HFF-Myc (cell line): Measurements from ENCODE around the gene FAM222B.

Source experiments
- DNase-seq: peaks from one replicate; pipeline ENCODE4 v3.0.0-alpha.2; 2011; ENCODE audit warnings: low read depth; ENCODE audit errors: extremely low read depth
- H3K4me3 ChIP-seq: replicated peaks from 2 replicates; pipeline ENCODE4 v1.5.1; 2011; ENCODE audit warnings: low read depth, mild to moderate bottlenecking, control low read depth, low read length
- TF ChIP-seq, protein P1 (sequence below): IDR thresholded peaks from 2 replicates; pipeline ENCODE4 v1.5.1; 2012; ENCODE audit warnings: mild to moderate bottlenecking, low read depth, low read length, control low read depth; ENCODE audit errors: missing control alignments

FAM222B gene, protein sequence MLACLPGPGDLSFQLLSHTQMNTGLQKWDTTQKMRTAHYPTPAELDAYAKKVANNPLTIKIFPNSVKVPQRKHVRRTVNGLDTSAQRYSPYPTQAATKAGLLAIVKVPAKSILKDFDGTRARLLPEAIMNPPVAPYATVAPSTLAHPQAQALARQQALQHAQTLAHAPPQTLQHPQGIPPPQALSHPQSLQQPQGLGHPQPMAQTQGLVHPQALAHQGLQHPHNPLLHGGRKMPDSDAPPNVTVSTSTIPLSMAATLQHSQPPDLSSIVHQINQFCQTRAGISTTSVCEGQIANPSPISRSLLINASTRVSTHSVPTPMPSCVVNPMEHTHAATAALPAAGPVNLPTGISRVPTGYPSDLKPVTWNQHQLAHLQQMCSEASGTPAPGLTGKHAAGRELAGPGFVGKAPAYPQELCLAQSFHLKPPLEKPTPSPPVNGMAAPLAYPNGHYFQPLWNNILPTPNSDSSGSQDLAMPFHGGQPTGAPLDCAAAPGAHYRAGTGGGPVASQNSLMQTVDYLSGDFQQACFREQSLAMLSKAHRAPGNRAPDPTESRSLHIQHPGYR

DNA sequence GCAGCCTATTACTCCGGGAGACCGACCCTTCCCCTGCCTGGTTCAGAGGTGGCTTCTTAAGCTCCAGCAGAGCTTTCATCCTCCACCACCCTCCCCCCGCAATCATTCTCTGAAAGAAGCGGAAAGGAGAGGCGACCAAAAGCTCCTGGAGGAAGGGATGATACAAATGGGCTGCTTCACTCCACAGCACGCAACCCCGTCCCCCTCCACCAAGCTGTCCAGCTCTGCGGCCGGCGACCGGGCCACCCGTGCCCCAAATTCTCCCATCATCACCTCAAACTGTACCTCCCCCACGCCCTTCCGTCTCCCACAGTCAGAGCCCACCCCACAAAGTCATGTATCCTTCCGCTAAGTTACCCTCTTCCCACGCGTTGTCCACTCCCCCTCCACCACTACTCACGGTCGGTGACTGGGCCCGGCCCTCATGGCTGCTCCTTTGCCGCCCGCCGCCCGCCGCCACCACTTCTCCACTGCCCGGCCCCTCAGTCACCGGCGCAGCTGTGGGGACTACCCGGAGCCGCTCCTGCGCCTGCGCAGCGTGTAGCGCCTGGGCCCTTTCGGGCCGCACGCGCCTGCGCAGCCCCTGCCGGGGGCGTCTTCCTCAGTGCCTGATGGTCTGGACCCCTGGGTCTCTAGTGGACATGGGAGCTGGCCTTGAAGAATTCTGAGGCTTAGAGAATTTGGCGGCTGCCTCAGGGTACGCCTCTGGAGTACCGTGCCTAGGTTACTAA lies at the start of gene FAM222B:
FAM222B (minus strand) TSS at position 509 of the 731 bp plus-strand sequence. CDS start 76,123 bp downstream, outside the sequence.
- DNase-seq: peak; percentile 47
- H3K4me3 ChIP-seq: peak within 1 kb of the TSS; percentile 95
- TF ChIP-seq, protein P1, sequence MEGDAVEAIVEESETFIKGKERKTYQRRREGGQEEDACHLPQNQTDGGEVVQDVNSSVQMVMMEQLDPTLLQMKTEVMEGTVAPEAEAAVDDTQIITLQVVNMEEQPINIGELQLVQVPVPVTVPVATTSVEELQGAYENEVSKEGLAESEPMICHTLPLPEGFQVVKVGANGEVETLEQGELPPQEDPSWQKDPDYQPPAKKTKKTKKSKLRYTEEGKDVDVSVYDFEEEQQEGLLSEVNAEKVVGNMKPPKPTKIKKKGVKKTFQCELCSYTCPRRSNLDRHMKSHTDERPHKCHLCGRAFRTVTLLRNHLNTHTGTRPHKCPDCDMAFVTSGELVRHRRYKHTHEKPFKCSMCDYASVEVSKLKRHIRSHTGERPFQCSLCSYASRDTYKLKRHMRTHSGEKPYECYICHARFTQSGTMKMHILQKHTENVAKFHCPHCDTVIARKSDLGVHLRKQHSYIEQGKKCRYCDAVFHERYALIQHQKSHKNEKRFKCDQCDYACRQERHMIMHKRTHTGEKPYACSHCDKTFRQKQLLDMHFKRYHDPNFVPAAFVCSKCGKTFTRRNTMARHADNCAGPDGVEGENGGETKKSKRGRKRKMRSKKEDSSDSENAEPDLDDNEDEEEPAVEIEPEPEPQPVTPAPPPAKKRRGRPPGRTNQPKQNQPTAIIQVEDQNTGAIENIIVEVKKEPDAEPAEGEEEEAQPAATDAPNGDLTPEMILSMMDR: no peak

DNA sequence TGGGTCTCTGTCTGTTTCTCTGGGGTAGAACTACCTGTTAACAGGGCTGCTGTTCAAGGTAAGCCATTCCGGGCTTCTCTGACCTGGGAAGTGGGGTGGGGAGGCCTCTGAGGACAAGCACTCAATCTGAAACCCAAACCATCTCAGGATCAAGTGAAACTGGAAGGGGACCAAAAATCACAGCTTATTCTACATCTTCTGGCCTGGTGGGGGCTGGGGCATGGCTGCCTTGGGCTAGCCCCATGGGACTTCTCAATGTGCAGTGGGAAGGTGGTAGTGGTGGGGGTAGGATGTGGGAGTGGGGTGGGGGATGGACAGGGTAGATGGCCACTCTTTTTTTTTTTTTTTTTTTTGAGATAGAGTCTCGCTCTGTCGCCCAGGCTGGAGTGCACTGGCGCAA lies 49.4 kb upstream of the FAM222B start:
- TF ChIP-seq, protein P1: no peak
- no peak for DNase-seq
- no peak overlapping the region for H3K4me3 ChIP-seq

DNA sequence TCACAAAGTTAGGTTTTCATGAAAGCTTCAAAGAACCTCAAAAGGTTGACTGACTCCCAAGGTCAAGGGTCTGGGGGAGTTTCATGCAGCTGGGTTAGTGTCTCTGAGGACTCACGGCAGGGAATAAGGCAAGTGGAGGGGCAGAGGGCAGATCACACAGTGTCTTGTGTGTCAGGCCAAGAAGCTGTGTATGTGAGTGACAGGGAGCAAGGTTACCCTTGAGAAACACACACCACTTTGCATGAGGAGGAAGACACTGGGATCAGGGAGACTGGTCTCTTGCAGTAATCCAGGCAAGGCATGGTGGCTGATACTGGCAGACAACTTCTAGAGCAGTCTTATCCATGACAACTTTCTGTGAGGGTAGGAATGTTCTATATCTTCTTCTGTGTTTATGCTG lies 48.6 kb upstream of the FAM222B start:
- H3K4me3 ChIP-seq: no peak overlapping the region
- DNase-seq: no peak
- TF ChIP-seq, protein P1: no peak

DNA sequence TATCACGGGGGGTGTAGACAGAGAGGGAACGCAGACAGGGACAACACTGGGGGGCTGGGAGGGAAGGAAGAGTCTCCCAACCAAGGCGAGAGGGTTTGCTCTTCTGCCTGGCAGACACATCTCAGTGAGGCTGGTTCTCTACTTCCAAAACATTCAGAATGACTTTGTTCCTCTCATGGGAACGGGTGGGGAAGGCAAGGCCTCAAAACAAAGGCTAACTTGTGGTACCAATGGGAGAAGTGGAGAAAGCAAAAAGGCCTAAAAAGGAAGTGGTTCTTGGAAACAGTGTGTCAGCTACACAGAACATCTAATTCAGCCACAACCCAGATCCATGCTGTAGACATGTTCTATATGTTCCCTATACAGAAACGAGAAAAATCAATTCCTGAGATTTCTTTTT lies 47.4 kb upstream of the FAM222B start:
- TF ChIP-seq, protein P1: no peak
- H3K4me3 ChIP-seq: no peak overlapping the region
- DNase-seq: no peak

DNA sequence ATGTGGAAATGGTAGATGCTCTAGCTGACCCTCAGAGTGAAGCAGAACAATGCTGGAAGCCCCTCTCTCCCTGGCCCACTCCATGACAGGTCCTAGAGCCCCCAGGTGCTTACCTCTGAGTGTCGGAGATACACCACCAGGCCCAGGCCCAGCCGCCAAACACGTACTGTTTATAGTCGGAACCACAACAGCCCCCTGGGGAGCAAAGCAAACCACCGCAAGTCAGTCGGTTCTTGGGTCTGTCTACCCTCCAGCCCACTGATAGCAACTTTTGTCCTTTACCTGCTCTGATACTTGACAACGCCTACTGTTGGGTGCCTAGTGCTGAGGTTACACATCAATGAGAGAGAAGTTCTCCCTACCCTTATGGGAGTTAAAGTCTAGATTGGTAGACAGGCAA lies 46.2 kb upstream of the FAM222B start:
- H3K4me3 ChIP-seq: no peak overlapping the region
- no peak for DNase-seq
- TF ChIP-seq, protein P1: no peak

DNA sequence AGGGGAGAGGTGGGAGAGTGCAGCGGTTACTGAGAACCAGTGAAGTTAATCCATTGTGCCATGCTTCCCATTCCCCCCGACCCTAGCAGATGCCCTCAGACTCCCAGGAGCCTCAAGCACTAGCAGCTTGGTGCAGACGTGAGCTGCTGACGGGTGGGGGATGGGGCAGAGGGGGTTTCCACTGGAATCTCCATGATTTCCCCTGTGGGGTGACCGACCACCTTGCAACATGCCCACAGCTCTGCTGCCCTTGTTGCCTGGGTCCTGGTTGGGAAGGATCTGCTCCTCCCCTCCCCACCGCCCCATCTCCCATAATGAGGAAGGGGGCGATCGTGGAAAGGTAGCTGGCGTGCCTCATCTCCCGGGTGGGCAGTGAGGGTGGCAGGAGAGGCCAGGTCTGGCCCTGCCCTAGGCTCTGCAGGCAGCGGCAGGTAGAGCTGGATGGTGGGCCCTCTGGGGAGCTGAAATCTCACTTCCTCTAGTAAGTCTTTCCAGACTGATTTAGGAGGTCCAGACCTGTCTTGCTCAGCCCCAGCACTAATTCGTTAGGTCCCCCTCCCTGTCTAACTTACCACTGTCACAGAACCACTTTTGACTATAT lies 45.4 kb upstream of the FAM222B start:
- no peak overlapping the region for H3K4me3 ChIP-seq
- TF ChIP-seq, protein P1: no peak
- DNase-seq: no peak
